ENCODE results near the gene C15orf39.
"Not testable (repeated sequence)": the region's sequence is repeated elsewhere in the genome, so short reads cannot be mapped to it uniquely, and the experiment has no call there.

Gene C15orf39

GRCh38 chr15:75161106-75161916 lies 40.4 kb upstream of the C15orf39 start:
- Histone ChIP-seq H3K9ac (no peak overlapping the region), H3K36me3 (ENCODE audit: insufficient read depth) (no peaks in the 10 kb centered on the region), H3K4me2 (no peak overlapping the region), H4K20me1 (ENCODE audit: insufficient read depth) (no peaks in the 10 kb centered on the region), H3K4me1 (ENCODE audit: low read depth, poor library complexity, severe bottlenecking) (no peaks in the 10 kb centered on the region), H2AFZ (ENCODE audit: low read depth) (no peak overlapping the region), H3K27ac (no peak overlapping the region), H3K4me3 (IDR thresholded peaks at IDR 0.05; ENCODE audit: insufficient read depth, low read depth, low read length) (no peak overlapping the region), H3K27me3 (ENCODE audit: insufficient read depth, low read depth) (no peaks in the 10 kb centered on the region), H3K79me2 (ENCODE audit: insufficient read depth, low read depth) (no peaks in the 10 kb centered on the region)
- TF ChIP-seq, protein P1, sequence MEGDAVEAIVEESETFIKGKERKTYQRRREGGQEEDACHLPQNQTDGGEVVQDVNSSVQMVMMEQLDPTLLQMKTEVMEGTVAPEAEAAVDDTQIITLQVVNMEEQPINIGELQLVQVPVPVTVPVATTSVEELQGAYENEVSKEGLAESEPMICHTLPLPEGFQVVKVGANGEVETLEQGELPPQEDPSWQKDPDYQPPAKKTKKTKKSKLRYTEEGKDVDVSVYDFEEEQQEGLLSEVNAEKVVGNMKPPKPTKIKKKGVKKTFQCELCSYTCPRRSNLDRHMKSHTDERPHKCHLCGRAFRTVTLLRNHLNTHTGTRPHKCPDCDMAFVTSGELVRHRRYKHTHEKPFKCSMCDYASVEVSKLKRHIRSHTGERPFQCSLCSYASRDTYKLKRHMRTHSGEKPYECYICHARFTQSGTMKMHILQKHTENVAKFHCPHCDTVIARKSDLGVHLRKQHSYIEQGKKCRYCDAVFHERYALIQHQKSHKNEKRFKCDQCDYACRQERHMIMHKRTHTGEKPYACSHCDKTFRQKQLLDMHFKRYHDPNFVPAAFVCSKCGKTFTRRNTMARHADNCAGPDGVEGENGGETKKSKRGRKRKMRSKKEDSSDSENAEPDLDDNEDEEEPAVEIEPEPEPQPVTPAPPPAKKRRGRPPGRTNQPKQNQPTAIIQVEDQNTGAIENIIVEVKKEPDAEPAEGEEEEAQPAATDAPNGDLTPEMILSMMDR (conservative IDR thresholded peaks at IDR 0.05; ENCODE audit: low read depth, low read length): no peak

DNA sequence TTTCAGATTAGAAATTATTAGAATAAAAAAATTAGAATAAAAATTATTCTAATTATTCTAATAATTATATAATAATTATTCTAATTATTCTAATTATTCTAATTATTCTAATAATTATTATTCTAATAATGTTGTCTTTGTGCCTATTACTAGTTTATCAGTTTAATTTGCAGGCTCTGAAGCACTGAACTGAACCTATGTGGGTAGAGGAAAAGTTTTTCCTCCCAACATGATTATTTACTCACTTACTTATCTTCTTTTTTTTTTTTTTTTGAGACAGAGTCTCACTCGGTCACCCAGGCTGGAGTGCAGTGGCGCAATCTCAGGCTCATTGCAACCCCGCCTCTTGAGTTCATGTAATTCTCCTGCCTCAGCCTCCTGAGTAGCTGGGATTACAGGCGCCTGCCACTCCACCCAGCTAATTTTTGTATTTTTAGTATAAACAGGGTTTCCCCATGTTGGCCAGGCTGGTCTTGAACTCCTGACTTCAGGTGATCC lies 39.7 kb upstream of the C15orf39 start:
- H3K9ac ChIP-seq: no peak overlapping the region
- no peak overlapping the region for H2AFZ ChIP-seq (ENCODE audit: low read depth)
- no peak overlapping the region for H3K27ac ChIP-seq
- H3K4me1 ChIP-seq (ENCODE audit: low read depth, poor library complexity, severe bottlenecking): no peaks in the 10 kb centered on the region
- no peaks in the 10 kb centered on the region for H3K79me2 ChIP-seq (ENCODE audit: insufficient read depth, low read depth)
- H3K4me2 ChIP-seq: no peak overlapping the region
- no peaks in the 10 kb centered on the region for H3K27me3 ChIP-seq (ENCODE audit: insufficient read depth, low read depth)
- TF ChIP-seq, protein P1 (conservative IDR thresholded peaks at IDR 0.05; ENCODE audit: low read depth, low read length): no peak
- no peak overlapping the region for H3K4me3 ChIP-seq (IDR thresholded peaks at IDR 0.05; ENCODE audit: insufficient read depth, low read depth, low read length)
- no peaks in the 10 kb centered on the region for H4K20me1 ChIP-seq (ENCODE audit: insufficient read depth)
- H3K36me3 ChIP-seq (ENCODE audit: insufficient read depth): no peaks in the 10 kb centered on the region

- Histone ChIP-seq H3K4me3 (IDR thresholded peaks at IDR 0.05; ENCODE audit: insufficient read depth, low read depth, low read length) (no peak overlapping the region), H3K27me3 (ENCODE audit: insufficient read depth, low read depth) (no peaks in the 10 kb centered on the region), H3K27ac (no peak overlapping the region), H3K9ac (no peak overlapping the region), H3K36me3 (ENCODE audit: insufficient read depth) (no peaks in the 10 kb centered on the region), H3K79me2 (ENCODE audit: insufficient read depth, low read depth) (no peaks in the 10 kb centered on the region), H2AFZ (ENCODE audit: low read depth) (no peak overlapping the region), H3K4me2 (no peak overlapping the region), H3K4me1 (ENCODE audit: low read depth, poor library complexity, severe bottlenecking) (no peaks in the 10 kb centered on the region), H4K20me1 (ENCODE audit: insufficient read depth) (no peaks in the 10 kb centered on the region)
- TF ChIP-seq, protein P1 (conservative IDR thresholded peaks at IDR 0.05; ENCODE audit: low read depth, low read length): no peak
These were observed 38.5 kb upstream of the C15orf39 start for GRCh38 chr15:75163150-75163564.

- no peaks in the 10 kb centered on the region for H3K4me1 ChIP-seq (ENCODE audit: low read depth, poor library complexity, severe bottlenecking)
- H2AFZ ChIP-seq (ENCODE audit: low read depth): no peak overlapping the region
These were observed 36.9 kb upstream of the C15orf39 start for GRCh38 chr15:75164625-75165350.

GRCh38 chr15:75166489-75167063 lies 35.1 kb upstream of the C15orf39 start:
- not testable (repeated sequence) for H3K9ac ChIP-seq; H3K79me2 ChIP-seq (ENCODE audit: insufficient read depth, low read depth); H3K27ac ChIP-seq; H2AFZ ChIP-seq (ENCODE audit: low read depth); H3K27me3 ChIP-seq (ENCODE audit: insufficient read depth, low read depth); H3K4me1 ChIP-seq (ENCODE audit: low read depth, poor library complexity, severe bottlenecking); H4K20me1 ChIP-seq (ENCODE audit: insufficient read depth); H3K4me3 ChIP-seq (IDR thresholded peaks at IDR 0.05; ENCODE audit: insufficient read depth, low read depth, low read length); H3K4me2 ChIP-seq; H3K36me3 ChIP-seq (ENCODE audit: insufficient read depth)

More at GRCh38 chr15:75164625-75165350, 36.9 kb upstream of the C15orf39 start:
- no peaks in the 10 kb centered on the region for H3K27me3 ChIP-seq (ENCODE audit: insufficient read depth, low read depth)
- H4K20me1 ChIP-seq (ENCODE audit: insufficient read depth): no peaks in the 10 kb centered on the region
- TF ChIP-seq, protein P1 (conservative IDR thresholded peaks at IDR 0.05; ENCODE audit: low read depth, low read length): no peak
- H3K79me2 ChIP-seq (ENCODE audit: insufficient read depth, low read depth): no peaks in the 10 kb centered on the region
- H3K4me2 ChIP-seq: no peak overlapping the region
- no peak overlapping the region for H3K9ac ChIP-seq
- no peak overlapping the region for H3K4me3 ChIP-seq (IDR thresholded peaks at IDR 0.05; ENCODE audit: insufficient read depth, low read depth, low read length)
- no peaks in the 10 kb centered on the region for H3K36me3 ChIP-seq (ENCODE audit: insufficient read depth)
- H3K27ac ChIP-seq: no peak overlapping the region

All from KMS-11 (cell line).